A549 (cell line): ENCODE data around the gene KCTD18.
A peak's percentile ranks its signal among the peaks of the same experiment; 100 is the strongest.

Source experiments
- BHLHE40 ChIP-seq: IDR thresholded peaks from 2 replicates; pipeline ENCODE4 v1.6.1; 2012; ENCODE audit warnings: low read depth, low read length, inconsistent platforms
- CHD4 ChIP-seq: fragments of 200-600 bp; sonication (generic); IDR thresholded peaks from 2 replicates; pipeline ENCODE4 v1.6.1; 2016; ENCODE audit warnings: antibody characterized with exemption, mild to moderate bottlenecking, borderline replicate concordance
- JUN ChIP-seq, 2 experiments: fragments of >200 bp; sonication (Bioruptor Twin); formaldehyde crosslinking; IDR thresholded peaks; 2 replicates in 1 of 2; 3 replicates in 1 of 2; pipeline ENCODE4 v1.6.1; 2016 to 2017
- NPAS2 ChIP-seq: fragments of 250-450 bp; sonication (Bioruptor Pico); IDR thresholded peaks from 2 replicates; pipeline ENCODE4 v1.8.0; 2022; ENCODE audit warnings: mild to moderate bottlenecking, moderate library complexity, borderline replicate concordance
- NR3C1 ChIP-seq: fragments of >200 bp; sonication (Bioruptor Twin); formaldehyde crosslinking; IDR thresholded peaks from 3 replicates; pipeline ENCODE4 v1.6.1; 2017
- PHF8 ChIP-seq: fragments of 200-600 bp; sonication (generic); IDR thresholded peaks from 2 replicates; pipeline ENCODE4 v1.6.1; 2016; ENCODE audit warnings: low read depth, mild to moderate bottlenecking, antibody characterized with exemption, moderate library complexity, borderline replicate concordance
- POLR2A ChIP-seq: IDR thresholded peaks from 2 replicates; pipeline ENCODE4 v1.6.1; 2012; ENCODE audit warnings: mild to moderate bottlenecking, low read length
- POLR2AphosphoS2 ChIP-seq: conservative IDR thresholded peaks from 2 replicates; pipeline ENCODE4 v1.6.1; 2012; ENCODE audit warnings: low read length, improper control_type of control experiment, inconsistent platforms
- RAD21 ChIP-seq, 2 experiments: fragments of >200 bp in 1 of 2; sonication (Bioruptor Twin) in 1 of 2; formaldehyde crosslinking in 1 of 2; IDR thresholded peaks in 1 of 2; conservative IDR thresholded peaks in 1 of 2; 2 replicates in 1 of 2; 3 replicates in 1 of 2; pipeline ENCODE4 v1.6.1; 2012 to 2018; ENCODE audit warnings: inconsistent platforms in 1 of 2
- RCOR1 ChIP-seq: fragments of 150-350 bp; IDR thresholded peaks from 2 replicates; pipeline ENCODE4 v1.6.1; 2014; ENCODE audit warnings: antibody characterized with exemption, low read length, low read depth
- SMC3 ChIP-seq: fragments of >200 bp; sonication (Bioruptor Twin); formaldehyde crosslinking; IDR thresholded peaks from 3 replicates; pipeline ENCODE4 v1.6.1; 2018; ENCODE audit warnings: inconsistent platforms
- TF ChIP-seq, protein P1 (sequence below): fragments of >200 bp; sonication (Bioruptor Twin); formaldehyde crosslinking; IDR thresholded peaks from 3 replicates; pipeline ENCODE4 v1.5.1; 2016
- TF ChIP-seq, protein P2 (sequence below): IDR thresholded peaks from 2 replicates; pipeline ENCODE4 v1.6.1; 2012

DNA sequence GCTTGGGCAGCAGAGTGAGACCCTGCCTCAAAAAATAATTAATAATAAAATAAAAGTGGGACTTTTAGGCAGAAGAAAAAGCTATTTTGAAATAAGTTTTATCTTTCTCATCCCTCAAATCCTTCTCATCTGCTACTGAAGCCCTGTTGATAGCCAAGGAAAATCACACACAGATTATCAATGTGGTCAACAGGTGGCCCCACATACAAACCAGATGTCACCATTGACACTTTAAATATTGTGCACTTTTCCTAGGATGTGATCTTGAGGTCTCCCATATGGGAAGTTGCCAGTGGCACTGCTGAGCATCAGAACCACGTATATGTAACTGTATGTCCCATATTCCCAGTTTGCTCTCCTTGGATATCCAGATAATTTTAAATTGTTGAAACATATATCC, 64.6 kb downstream of the KCTD18 start:
- TF ChIP-seq, protein P1, sequence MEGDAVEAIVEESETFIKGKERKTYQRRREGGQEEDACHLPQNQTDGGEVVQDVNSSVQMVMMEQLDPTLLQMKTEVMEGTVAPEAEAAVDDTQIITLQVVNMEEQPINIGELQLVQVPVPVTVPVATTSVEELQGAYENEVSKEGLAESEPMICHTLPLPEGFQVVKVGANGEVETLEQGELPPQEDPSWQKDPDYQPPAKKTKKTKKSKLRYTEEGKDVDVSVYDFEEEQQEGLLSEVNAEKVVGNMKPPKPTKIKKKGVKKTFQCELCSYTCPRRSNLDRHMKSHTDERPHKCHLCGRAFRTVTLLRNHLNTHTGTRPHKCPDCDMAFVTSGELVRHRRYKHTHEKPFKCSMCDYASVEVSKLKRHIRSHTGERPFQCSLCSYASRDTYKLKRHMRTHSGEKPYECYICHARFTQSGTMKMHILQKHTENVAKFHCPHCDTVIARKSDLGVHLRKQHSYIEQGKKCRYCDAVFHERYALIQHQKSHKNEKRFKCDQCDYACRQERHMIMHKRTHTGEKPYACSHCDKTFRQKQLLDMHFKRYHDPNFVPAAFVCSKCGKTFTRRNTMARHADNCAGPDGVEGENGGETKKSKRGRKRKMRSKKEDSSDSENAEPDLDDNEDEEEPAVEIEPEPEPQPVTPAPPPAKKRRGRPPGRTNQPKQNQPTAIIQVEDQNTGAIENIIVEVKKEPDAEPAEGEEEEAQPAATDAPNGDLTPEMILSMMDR, result no peak
- TF ChIP-seq PHF8 (no peak), NPAS2 (CRISPR knock-in tag) (no peak), BHLHE40 (no peak), POLR2AphosphoS2 (no peak), CHD4 (no peak), POLR2A (no peak), RCOR1 (no peak), JUN (IDR thresholded peaks at IDR 0.05) (no peak), SMC3 (no peak), NR3C1 (no peak), RAD21 (conservative IDR thresholded peaks at IDR 0.05 in 1 of 2, IDR thresholded peaks at IDR 0.05 in 1 of 2) (peak in 1 of 2 experiments; percentile 19; a peak in 1 of 5 replicates)
- TF ChIP-seq, protein P2, sequence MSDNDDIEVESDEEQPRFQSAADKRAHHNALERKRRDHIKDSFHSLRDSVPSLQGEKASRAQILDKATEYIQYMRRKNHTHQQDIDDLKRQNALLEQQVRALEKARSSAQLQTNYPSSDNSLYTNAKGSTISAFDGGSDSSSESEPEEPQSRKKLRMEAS, result no peak
